GM12892 (cell line): ENCODE data around the gene GADL1.

Experiments used
- DNase-seq: peaks from one replicate; pipeline ENCODE4 v3.0.0; 2011; ENCODE audit not compliant: insufficient read length
- FAIRE-seq: peaks from 2 replicates; lab custom pipeline; 2011; peaks lifted over from hg19 to GRCh38; lab: Jason Lieb, UNC
- POLR2A ChIP-seq: IDR thresholded peaks from 2 replicates; pipeline ENCODE4 v1.6.1; 2011; ENCODE audit warnings: low read depth, low read length, control low read depth
- POLR2AphosphoS5 ChIP-seq: IDR thresholded peaks from 2 replicates; pipeline ENCODE4 v1.6.1; 2011; ENCODE audit warnings: low read depth, low read length, control low read depth
- TAF1 ChIP-seq: IDR thresholded peaks from 2 replicates; pipeline ENCODE4 v1.6.1; 2011; ENCODE audit warnings: low read depth, mild to moderate bottlenecking, control low read depth, low read length, borderline replicate concordance

GADL1 gene

GRCh38 chr3:30836141-30836540 lies 58.3 kb downstream of the GADL1 start:
- FAIRE-seq (no peak), DNase-seq (no peak)
- TF ChIP-seq POLR2AphosphoS5 (no peak), POLR2A (no peak), TAF1 (no peak)

- FAIRE-seq (no peak), DNase-seq (no peak)
- no peak for TF ChIP-seq POLR2AphosphoS5
- TF ChIP-seq TAF1: no peak
- TF ChIP-seq POLR2A: no peak
These were observed 58.8 kb downstream of the GADL1 start for GRCh38 chr3:30835667-30836066.

- TF ChIP-seq TAF1 (no peak), POLR2A (no peak), POLR2AphosphoS5 (no peak)
- DNase-seq (no peak), FAIRE-seq (no peak)
These were observed 61.4 kb downstream of the GADL1 start for GRCh38 chr3:30832961-30833575.

GRCh38 chr3:30827080-30827479 lies 67.4 kb downstream of the GADL1 start:
- DNase-seq (no peak), FAIRE-seq (no peak)
- no peak for TF ChIP-seq TAF1
- TF ChIP-seq POLR2AphosphoS5: no peak
- no peak for TF ChIP-seq POLR2A

- FAIRE-seq (no peak), DNase-seq (no peak)
- TF ChIP-seq POLR2A (no peak), POLR2AphosphoS5 (no peak), TAF1 (no peak)
These were observed 67.9 kb downstream of the GADL1 start for GRCh38 chr3:30826531-30826942.

GRCh38 chr3:30819067-30819798 lies 75.2 kb downstream of the GADL1 start:
- DNase-seq (no peak), FAIRE-seq (no peak)
- TF ChIP-seq POLR2AphosphoS5 (no peak), TAF1 (no peak), POLR2A (no peak)

GRCh38 chr3:30813734-30814133 lies 80.7 kb downstream of the GADL1 start:
- DNase-seq: no peak
- FAIRE-seq: no peak
- TF ChIP-seq POLR2A (no peak), POLR2AphosphoS5 (no peak), TAF1 (no peak)

- no peak for TF ChIP-seq TAF1
- no peak for TF ChIP-seq POLR2A
- TF ChIP-seq POLR2AphosphoS5: no peak
- no peak for DNase-seq
- FAIRE-seq: no peak
These were observed 83.2 kb downstream of the GADL1 start for GRCh38 chr3:30811151-30811795.

- no peak for TF ChIP-seq POLR2AphosphoS5
- no peak for TF ChIP-seq POLR2A
- no peak for TF ChIP-seq TAF1
- FAIRE-seq (no peak), DNase-seq (no peak)
These were observed 83.8 kb downstream of the GADL1 start for GRCh38 chr3:30810625-30811024.

GRCh38 chr3:30805695-30806094 lies 88.8 kb downstream of the GADL1 start:
- FAIRE-seq: no peak
- TF ChIP-seq POLR2AphosphoS5: no peak
- DNase-seq: no peak

GRCh38 chr3:30804984-30805383 lies 89.5 kb downstream of the GADL1 start:
- no peak for TF ChIP-seq POLR2A
- no peak for TF ChIP-seq POLR2AphosphoS5
- no peak for TF ChIP-seq TAF1

GRCh38 chr3:30795176-30795575 lies 99.3 kb downstream of the GADL1 start:
- TF ChIP-seq POLR2AphosphoS5 (no peak), POLR2A (no peak)
- no peak for FAIRE-seq
- no peak for DNase-seq

More at GRCh38 chr3:30804984-30805383, 89.5 kb downstream of the GADL1 start:
- FAIRE-seq: no peak
- no peak for DNase-seq

GRCh38 chr3:30793740-30794139 lies 100.7 kb downstream of the GADL1 start:
- FAIRE-seq (no peak), DNase-seq (no peak)
- TF ChIP-seq TAF1 (no peak), POLR2A (no peak), POLR2AphosphoS5 (no peak)
